Measurements from ENCODE around the gene MYO10.
"Not testable (repeated sequence)": the region's sequence is repeated elsewhere in the genome, so short reads cannot be mapped to it uniquely, and the experiment has no call there.

Gene MYO10

DNA sequence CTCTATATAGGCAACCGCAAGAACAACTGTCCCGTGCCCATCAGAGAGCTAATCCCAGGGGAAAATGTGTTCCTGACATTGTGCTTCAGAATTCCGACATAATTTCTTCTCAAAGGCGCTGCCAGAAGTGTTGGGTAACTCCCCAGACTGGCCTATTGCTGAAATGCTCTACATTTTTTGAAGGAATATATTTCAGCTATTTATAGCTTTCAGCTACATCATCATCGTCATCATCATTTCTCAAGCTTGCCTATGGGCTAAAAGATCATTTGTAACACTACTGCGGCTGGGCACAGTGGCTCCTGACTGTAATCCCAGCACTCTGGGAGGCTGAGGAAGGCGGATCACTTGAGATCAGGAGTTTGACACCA, 49.7 kb downstream of the MYO10 start:
- DNase-seq = no peak

GRCh38 chr5:16885635-16886365, 50.3 kb downstream of the MYO10 start:
- DNase-seq = no peak

- no peak for DNase-seq
Observed at GRCh38 chr5:16884595-16884994, 51.5 kb downstream of the MYO10 start.

DNA sequence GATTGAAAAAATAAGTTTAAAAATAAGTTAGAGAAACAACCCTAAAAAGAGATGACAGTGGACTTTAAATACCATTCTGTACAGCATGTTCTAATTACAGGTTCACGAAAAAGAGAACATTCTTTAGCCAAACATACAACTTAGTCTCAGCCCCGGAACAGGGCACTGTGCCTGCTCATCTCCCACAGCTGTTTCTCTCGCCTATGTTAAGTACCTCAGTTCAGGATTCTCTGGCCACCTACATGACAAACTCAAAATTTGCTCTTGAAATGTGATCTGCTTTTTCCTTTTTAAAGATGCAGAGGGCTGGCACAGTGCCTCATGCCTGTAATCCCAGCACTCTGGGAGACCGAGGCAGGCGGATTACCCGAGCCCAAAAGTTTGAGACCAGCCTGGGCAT, 52.3 kb downstream of the MYO10 start:
- no peak for DNase-seq

DNA sequence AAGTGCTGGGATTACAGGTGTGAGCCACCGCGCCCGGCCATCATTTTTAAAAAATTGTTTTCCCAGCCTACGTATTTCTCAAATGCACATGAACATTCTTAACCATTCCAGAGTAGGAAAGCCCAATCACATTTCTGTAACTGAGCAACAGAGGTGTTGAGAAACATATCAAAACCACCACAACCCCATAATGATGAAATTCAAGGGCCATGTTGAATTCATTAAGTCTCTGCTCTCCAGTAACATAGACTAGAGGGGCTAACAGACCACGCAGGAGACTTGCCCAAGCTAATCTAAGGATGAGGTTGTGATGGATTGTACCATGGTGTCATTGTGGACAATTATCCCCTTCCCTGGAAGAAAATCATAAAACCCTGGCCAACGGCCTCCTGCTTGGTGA, 52.9 kb downstream of the MYO10 start:
- DNase-seq = no peak

- no peak for DNase-seq
Observed at GRCh38 chr5:16881251-16881650, 54.8 kb downstream of the MYO10 start.

DNA sequence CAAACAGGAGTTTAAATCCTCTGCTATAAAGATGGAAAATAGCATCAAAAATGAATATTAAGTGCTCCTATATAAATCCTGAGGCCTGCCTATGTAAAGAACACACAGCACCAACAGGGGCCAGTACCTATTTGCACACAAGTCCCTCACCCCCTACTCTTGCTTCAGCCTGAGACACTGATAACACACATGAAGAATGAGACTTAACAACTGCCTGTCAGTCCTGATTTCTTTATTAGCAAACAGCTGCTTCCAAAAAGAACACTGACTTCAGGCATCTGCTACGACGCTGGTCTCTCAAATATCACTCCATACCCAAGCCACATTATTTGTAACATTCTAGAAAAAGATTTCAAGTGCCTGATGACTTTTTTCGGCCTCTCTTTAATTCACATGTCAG, 55.5 kb downstream of the MYO10 start:
- no peak for DNase-seq

- no peak for DNase-seq
Observed at GRCh38 chr5:16879650-16880049, 56.4 kb downstream of the MYO10 start.

GRCh38 chr5:16879191-16879590, 56.9 kb downstream of the MYO10 start:
- no peak for DNase-seq

DNA sequence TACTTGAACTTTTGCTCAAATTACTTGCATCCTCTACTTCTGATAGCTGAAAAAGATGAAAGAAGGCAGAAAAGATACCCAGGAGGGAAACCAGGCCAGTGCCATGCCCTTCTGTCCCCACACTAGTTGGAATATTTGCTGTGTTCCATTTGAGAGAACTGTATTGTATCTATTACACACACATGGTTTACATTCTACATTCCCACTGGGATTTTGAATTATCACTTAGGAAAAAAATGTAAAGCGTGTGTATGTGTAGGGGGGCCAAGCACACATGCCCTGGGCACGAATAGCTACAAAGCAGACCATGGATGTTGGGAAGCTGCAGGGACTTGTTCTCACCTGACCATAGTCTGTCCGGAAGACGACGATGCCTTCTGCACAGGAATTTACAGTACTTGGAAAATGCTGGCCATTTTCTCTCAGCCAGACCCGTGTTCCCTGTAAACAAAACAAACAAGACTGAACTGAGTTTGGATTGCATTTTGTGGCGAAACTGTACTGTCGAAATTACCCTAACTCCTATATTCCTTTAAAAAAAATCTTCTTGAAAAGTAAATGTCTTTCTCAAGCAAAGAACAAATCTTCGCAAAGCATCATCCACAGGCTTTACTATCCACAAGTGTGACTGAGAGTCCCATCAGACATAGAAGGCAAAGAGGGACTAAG, 58.7 kb downstream of the MYO10 start:
- no peak for DNase-seq

DNA sequence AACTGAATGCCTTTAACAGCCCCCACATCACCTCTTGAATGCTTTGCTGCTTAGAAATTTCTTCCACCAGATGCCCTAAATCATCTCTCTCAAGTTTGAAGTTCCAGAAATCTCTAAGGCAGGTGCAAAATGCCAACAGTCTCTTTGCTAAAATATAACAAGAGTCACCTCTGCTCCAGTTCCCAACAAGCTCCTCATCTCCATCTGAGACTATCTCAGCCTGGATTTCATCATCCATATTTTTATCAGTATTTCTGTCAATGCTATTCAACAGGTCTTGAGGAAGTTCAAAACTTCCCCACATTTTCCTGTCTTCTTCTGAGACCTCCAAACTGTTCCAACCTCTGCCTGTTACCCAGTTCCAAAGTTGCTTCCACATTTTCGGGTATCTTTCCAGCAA, 61.7 kb downstream of the MYO10 start:
- DNase-seq = not testable (repeated sequence)

GRCh38 chr5:16871746-16872339, 64.2 kb downstream of the MYO10 start:
- DNase-seq = no peak

DNA sequence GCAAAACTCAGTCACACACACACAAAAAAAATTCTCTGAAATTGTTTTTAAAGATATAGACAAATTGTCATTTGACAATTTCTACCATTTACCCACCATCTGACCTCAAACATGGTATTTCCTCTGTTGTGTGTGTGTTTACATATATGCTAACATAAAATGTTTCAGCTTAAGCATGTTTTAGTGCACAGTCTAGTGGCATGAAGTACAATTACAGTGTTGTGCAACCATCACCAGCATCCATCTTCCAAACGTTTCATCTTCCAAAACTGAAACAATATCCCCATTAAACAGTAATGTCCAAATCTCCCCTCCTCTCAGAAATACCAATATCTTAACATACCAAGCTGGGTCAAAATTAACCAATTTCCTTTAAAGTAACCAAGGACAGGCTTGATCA, 65.2 kb downstream of the MYO10 start:
- no peak for DNase-seq

GRCh38 chr5:16869821-16870796, 66.0 kb downstream of the MYO10 start:
- DNase-seq = no peak

- no peak for DNase-seq
Observed at GRCh38 chr5:16867577-16867953, 68.5 kb downstream of the MYO10 start.

DNA sequence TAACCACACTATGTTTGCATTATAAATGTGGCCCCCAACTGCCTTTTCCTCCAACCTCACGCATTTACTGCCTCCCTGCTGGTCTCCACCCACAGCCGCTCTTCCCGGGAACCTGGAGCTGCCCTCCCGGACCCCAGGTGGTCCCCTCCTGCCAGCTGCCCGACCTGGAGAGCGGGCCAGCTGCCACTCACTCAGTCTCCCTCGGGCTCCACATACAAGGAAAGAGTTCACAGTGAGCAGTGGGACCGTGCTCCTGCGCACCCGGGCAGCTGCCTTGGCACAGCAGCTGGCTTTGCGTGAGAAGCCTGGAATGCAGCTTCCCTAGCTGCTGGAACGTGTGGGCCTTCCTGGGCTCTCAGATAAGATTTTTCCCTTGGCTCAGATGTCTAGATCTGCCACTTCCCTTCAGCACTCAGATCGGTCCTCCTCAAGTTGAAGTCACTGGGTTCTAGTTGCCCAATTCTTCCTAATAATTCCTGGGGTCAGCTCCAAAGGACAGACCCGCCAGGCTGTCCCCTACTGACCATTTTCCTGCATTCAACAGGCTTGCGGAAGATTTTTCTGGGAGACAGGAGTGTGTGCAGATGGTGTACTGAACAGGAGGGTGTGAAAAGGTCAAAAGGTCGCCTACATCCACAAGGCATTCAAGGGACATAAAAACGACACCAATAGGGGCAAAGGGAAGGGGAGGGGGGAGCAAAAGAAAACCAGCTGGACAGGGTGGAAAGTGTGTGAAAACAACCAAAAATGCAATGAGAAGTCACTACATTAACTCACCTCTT, 69.1 kb downstream of the MYO10 start:
- no peak for DNase-seq

DNA sequence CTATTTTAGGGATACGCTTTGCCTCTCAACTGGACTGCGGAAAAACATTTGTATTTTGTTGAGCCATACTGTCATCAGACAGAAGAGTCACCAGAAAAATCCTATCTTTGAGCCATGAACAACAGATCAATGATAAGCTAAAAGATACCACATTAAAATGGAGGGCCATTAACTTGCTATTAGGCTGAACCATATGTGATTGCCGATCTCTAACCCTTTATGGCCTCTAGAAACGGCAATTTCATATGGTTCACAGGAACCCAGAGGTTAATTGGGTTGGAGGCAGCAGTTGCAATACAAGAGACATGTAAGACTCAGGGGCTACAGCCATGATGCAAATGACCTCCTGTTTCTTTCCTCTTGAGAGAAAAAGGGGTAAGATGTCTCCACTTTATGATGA, 69.8 kb downstream of the MYO10 start:
- DNase-seq = no peak

DNA sequence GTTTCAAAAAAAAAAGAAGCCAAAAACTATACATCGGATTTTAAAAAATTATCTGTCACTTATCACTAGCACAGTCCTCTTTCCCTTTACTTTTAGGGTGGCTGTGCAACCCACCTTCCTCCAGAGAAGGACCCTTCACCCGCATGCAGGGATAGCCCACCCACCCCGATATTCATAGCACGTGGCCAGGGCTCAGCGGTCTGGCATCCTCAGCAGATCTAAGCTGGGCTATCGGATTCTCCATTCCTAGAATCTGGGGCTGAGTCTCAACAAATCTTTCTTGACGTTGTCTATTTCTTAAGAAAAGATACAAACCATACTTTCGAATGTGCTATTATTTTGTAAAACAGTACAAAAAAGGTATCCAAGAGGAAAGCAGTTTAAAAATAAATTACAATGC, 70.9 kb downstream of the MYO10 start:
- no peak for DNase-seq

- no peak for DNase-seq
Observed at GRCh38 chr5:16864631-16865131, 71.4 kb downstream of the MYO10 start.

GRCh38 chr5:16863469-16863946, 72.6 kb downstream of the MYO10 start:
- DNase-seq = no peak

- no peak for DNase-seq
Observed at GRCh38 chr5:16862777-16863176, 73.3 kb downstream of the MYO10 start.

DNA sequence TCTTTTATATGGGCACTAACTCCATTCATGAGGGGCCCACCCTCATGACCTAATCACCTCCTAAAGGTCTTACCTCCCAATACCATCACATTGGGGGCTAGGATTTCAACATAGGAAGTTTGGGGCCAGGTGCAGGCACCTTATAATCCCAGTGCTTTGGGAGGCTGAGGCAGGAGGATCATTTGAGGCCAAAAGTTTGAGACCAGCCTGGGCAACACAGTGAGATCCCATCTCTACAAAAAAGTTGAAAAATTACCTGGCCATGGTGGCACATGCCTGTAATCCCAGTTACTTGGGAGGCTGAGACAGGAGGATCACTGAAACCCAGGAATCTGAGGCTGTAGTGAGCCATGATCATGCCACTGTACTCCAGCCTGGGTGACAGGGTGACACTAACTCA, 76.7 kb downstream of the MYO10 start:
- no peak for DNase-seq

Data from activated T-cell treated with anti-CD3 and anti-CD28 coated beads, Interleukin-2, amount 50 U/mL, for 48 hours (primary cell).